Liver (tissue), 9 donors: ENCODE data around the gene DPH2. TPM values are rescaled to one million over a fixed set of nuclear protein-coding genes. Genes with fewer than 3 reads are reported as not detected.

Experiments used
- DNase-seq: peaks from one replicate; pipeline ENCODE4 v3.0.0-alpha.2; 2017; ENCODE audit warnings: low spot score
- H3K27ac ChIP-seq, 2 donors: one replicate each; pipeline ENCODE4 v1.7.0; 2013; ENCODE audit warnings: inconsistent platforms in 2 of 2, low read length in 2 of 2, control low read depth in 1 of 2, low read depth in 1 of 2, mild to moderate bottlenecking in 1 of 2
- H3K27me3 ChIP-seq, 4 donors: one replicate each; pipeline versions ENCODE4 v1.6.1 to v1.7.0; 2013; ENCODE audit warnings: low read length in 3 of 4, inconsistent platforms in 1 of 4, mild to moderate bottlenecking in 1 of 4, moderate library complexity in 1 of 4; ENCODE audit not compliant: control insufficient read depth in 4 of 4, insufficient read depth in 4 of 4
- H3K36me3 ChIP-seq, 4 donors: one replicate each; pipeline versions ENCODE4 v1.6.1 to v1.7.0; 2013; ENCODE audit warnings: low read length in 3 of 4, mild to moderate bottlenecking in 3 of 4, low read depth in 1 of 4, moderate library complexity in 1 of 4; ENCODE audit not compliant: control insufficient read depth in 4 of 4, insufficient read depth in 3 of 4
- H3K4me1 ChIP-seq, 4 donors: one replicate each; pipeline versions ENCODE4 v1.6.1 to v1.7.0; 2013; ENCODE audit warnings: low read length in 3 of 4, mild to moderate bottlenecking in 3 of 4, moderate library complexity in 1 of 4; ENCODE audit not compliant: control insufficient read depth in 4 of 4, insufficient read depth in 4 of 4
- H3K4me3 ChIP-seq, 3 donors: one replicate each; pipeline versions ENCODE4 v1.6.1 to v1.7.0; 2013; ENCODE audit warnings: low read length in 3 of 3, control low read depth in 1 of 3, low read depth in 1 of 3, mild to moderate bottlenecking in 1 of 3
- H3K9ac ChIP-seq, 2 donors: one replicate each; pipeline ENCODE4 v1.7.0; 2013; ENCODE audit warnings: low read length in 2 of 2, mild to moderate bottlenecking in 2 of 2, moderate library complexity in 2 of 2, control low read depth in 1 of 2, low read depth in 1 of 2
- H3K9me3 ChIP-seq, 4 donors: one replicate each; pipeline versions ENCODE4 v1.6.1 to v1.7.0; 2013; ENCODE audit warnings: low read length in 3 of 4; ENCODE audit not compliant: control insufficient read depth in 4 of 4
- CTCF ChIP-seq: fragments of 150-350 bp; IDR thresholded peaks from 2 replicates; pipeline ENCODE4 v1.5.1; 2017; ENCODE audit warnings: improper control_type of control experiment, low read depth, low read length; ENCODE audit not compliant: missing input control
- EGR1 ChIP-seq, 2 donors: IDR thresholded peaks; 2 replicates each; pipeline ENCODE4 v1.6.1; 2016 to 2018; ENCODE audit warnings: antibody characterized with exemption in 2 of 2, low read depth in 2 of 2
- FOXA1 ChIP-seq: IDR thresholded peaks from 2 replicates; pipeline ENCODE4 v1.6.1; 2016; ENCODE audit warnings: antibody characterized with exemption
- FOXA2 ChIP-seq: IDR thresholded peaks from 2 replicates; pipeline ENCODE4 v1.6.1; 2016; ENCODE audit warnings: antibody characterized with exemption
- GABPA ChIP-seq, 2 donors: IDR thresholded peaks in 1 of 2; conservative IDR thresholded peaks in 1 of 2; 2 replicates each; pipeline ENCODE4 v1.6.1; 2016; ENCODE audit warnings: antibody characterized with exemption in 2 of 2, mild to moderate bottlenecking in 1 of 2, moderate library complexity in 1 of 2
- HNF4A ChIP-seq, 2 donors: conservative IDR thresholded peaks; 2 replicates each; pipeline ENCODE4 v1.6.1; 2016; ENCODE audit warnings: antibody characterized with exemption in 2 of 2, mild to moderate bottlenecking in 2 of 2
- HNF4G ChIP-seq: IDR thresholded peaks from 2 replicates; pipeline ENCODE4 v1.6.1; 2016; ENCODE audit warnings: antibody characterized with exemption
- JUND ChIP-seq, 2 donors: IDR thresholded peaks; 2 replicates each; pipeline ENCODE4 v1.6.1; 2016; ENCODE audit warnings: antibody characterized with exemption in 2 of 2
- MAX ChIP-seq: IDR thresholded peaks from 2 replicates; pipeline ENCODE4 v1.6.1; 2016; ENCODE audit warnings: antibody characterized with exemption
- NR2F2 ChIP-seq: IDR thresholded peaks from 2 replicates; pipeline ENCODE4 v1.6.1; 2016; ENCODE audit warnings: antibody characterized with exemption
- RAD21 ChIP-seq, 2 donors: IDR thresholded peaks; 2 replicates each; pipeline ENCODE4 v1.6.1; 2016; ENCODE audit warnings: antibody characterized with exemption in 2 of 2, mild to moderate bottlenecking in 2 of 2
- REST ChIP-seq: IDR thresholded peaks from 2 replicates; pipeline ENCODE4 v1.6.1; 2016; ENCODE audit warnings: antibody characterized with exemption, mild to moderate bottlenecking
- SP1 ChIP-seq: IDR thresholded peaks from 2 replicates; pipeline ENCODE4 v1.6.1; 2018; ENCODE audit warnings: antibody characterized with exemption, mild to moderate bottlenecking
- TAF1 ChIP-seq: conservative IDR thresholded peaks from 2 replicates; pipeline ENCODE4 v1.6.1; 2016; ENCODE audit warnings: antibody characterized with exemption, mild to moderate bottlenecking
- YY1 ChIP-seq: IDR thresholded peaks from 2 replicates; pipeline ENCODE4 v1.6.1; 2016; ENCODE audit warnings: antibody characterized with exemption, mild to moderate bottlenecking
- ZBTB33 ChIP-seq: IDR thresholded peaks from 2 replicates; pipeline ENCODE4 v1.6.1; 2016; ENCODE audit warnings: antibody characterized with exemption
- WGBS: extraction: QIAGEN DNeasy Blood & Tissue Kit; methylation state at CpG from one replicate; pipeline ENCODE4 v1.1.7; 2013; 5-methylcytosine and 5-hydroxymethylcytosine counted together
- polyA plus RNA-seq, 2 donors: library from polyadenylated mRNA; stranded (reverse) in 1 of 2; unstranded in 1 of 2; fragments of 200-250 nt in 1 of 2; fragments of >200 nt in 1 of 2; fragmentation: Nextera tagmentation in 1 of 2; extraction: Ambion mirVana in 1 of 2; gene quantifications; one replicate each; pipeline versions ENCODE4 v1.2.1 to v1.2.3, GENCODE V29; 2013 to 2015
- total RNA-seq, 2 donors: library from RNA; depleted of rRNA; stranded (reverse); fragments of >200 nt; gene quantifications; one replicate each; pipeline ENCODE4 v1.2.3, GENCODE V29; 2014
- donor health status: healthy.
- donor health status: healthy.
- donor health status: healthy.
- donor health status: healthy.
- donor health status: healthy.

The DPH2 gene
- total and polyA plus RNA-seq, 4 donors: 9.3 to 20.9 (median 15.4) TPM

- no peak for TF ChIP-seq ZBTB33
- TF ChIP-seq MAX: no peak
- TF ChIP-seq HNF4G: no peak
- no peak for TF ChIP-seq FOXA1
- TF ChIP-seq NR2F2: no peak
Measured at GRCh38 chr1:43993206-43993914, 23.6 kb downstream of the DPH2 start (continued).

GRCh38 chr1:43994071-43994470 lies 24.3 kb downstream of the DPH2 start:
- no peak overlapping the region for H3K27ac ChIP-seq
- no peaks in the 10 kb centered on the region for H3K36me3 ChIP-seq
- no peak for DNase-seq
- TF ChIP-seq TAF1 (no peak), HNF4G (no peak), REST (no peak), FOXA2 (no peak), ZBTB33 (no peak), HNF4A (conservative IDR thresholded peaks at IDR 0.05) (no peak), GABPA (IDR thresholded peaks at IDR 0.05 in 1 of 2, conservative IDR thresholded peaks at IDR 0.05 in 1 of 2) (no peak), CTCF (no peak), YY1 (no peak), SP1 (no peak), RAD21 (IDR thresholded peaks at IDR 0.05) (no peak), NR2F2 (no peak), JUND (IDR thresholded peaks at IDR 0.05) (no peak), EGR1 (IDR thresholded peaks at IDR 0.05; ENCODE audit: low read depth in 2 of 2) (no peak)
- H3K9ac ChIP-seq: no peak overlapping the region
- H3K4me1 ChIP-seq: peaks cover 0 to 16% (median 7%) of the 10 kb centered on the region in 4 donors
- WGBS: 92% methylated on average over 7 of the region's 7 CpGs
- no peaks in the 10 kb centered on the region for H3K9me3 ChIP-seq
- no peaks in the 10 kb centered on the region for H3K27me3 ChIP-seq
- H3K4me3 ChIP-seq: no peak overlapping the region
